GM13977 (cell line): ENCODE results near the gene IQCK.

Experiments
- DNase-seq: peaks from one replicate; pipeline ENCODE4 v3.0.0; 2012; ENCODE audit warnings: low spot score
- in situ Hi-C: fragments of 300-500 bp; cut with MboI; formaldehyde crosslinking; loops from one replicate; pipeline ENCODE4 v1.12.0; 2022; ENCODE audit warnings: low sequenced_read_pairs, low pct_unique_long_range_greater_than_20kb, mixed read lengths, inconsistent platforms; ENCODE audit not compliant: unreplicated experiment
- TF ChIP-seq, protein P1 (sequence below): IDR thresholded peaks from 2 replicates; pipeline ENCODE4 v1.5.1; 2012; ENCODE audit warnings: mild to moderate bottlenecking, control low read depth; ENCODE audit not compliant: insufficient read depth; ENCODE audit errors: extremely low read depth, missing control alignments

IQCK gene

DNA sequence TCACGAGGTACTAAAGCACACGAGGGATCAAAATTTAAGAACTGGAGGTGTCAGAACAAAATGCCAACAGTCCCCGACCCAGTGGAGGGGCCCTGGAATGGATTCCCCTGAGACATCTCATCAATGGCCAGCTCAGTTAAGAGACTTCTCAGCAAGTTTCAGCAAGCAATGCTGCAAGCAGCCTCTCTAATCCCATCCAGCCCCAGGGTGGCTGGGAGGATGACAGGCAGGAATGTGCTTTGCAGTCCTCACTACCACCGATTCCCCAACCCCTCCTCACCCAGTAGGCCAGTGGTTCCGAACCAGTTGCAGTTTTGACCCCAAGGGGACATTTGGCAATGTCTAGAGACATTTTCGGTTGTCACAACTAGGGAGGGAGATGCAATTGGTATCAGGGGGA is 157.8 kb downstream of the IQCK start:
- DNase-seq = no peak
- in situ Hi-C loops = no loop called here
- TF ChIP-seq, protein P1, sequence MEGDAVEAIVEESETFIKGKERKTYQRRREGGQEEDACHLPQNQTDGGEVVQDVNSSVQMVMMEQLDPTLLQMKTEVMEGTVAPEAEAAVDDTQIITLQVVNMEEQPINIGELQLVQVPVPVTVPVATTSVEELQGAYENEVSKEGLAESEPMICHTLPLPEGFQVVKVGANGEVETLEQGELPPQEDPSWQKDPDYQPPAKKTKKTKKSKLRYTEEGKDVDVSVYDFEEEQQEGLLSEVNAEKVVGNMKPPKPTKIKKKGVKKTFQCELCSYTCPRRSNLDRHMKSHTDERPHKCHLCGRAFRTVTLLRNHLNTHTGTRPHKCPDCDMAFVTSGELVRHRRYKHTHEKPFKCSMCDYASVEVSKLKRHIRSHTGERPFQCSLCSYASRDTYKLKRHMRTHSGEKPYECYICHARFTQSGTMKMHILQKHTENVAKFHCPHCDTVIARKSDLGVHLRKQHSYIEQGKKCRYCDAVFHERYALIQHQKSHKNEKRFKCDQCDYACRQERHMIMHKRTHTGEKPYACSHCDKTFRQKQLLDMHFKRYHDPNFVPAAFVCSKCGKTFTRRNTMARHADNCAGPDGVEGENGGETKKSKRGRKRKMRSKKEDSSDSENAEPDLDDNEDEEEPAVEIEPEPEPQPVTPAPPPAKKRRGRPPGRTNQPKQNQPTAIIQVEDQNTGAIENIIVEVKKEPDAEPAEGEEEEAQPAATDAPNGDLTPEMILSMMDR = no peak

DNA sequence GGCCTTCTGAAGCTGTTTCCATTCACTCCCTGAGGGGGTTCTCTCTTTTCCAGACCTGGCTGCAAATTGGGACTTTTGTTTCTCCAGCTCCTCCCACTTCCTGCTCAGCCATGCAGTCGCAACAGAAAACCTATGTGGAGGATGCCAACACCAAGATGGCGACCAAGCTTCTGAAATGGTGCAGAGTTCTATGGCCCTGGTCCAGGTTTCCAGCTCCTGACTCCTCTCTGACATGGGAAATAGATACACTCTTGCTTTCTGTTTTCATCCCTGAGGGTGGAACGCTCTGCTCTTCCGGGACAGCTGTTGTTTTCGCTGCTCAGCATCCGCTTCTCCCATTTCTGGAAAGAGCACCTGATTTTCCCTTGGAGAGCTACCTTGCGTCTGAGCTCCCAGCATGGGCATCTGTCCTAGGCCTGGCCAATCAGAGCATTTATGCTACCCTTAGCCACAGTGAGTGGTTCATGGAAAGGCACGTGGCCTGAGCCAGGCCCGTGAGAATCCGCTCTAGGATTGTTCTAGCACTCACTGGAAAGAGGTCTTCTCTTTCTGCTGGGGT is 158.5 kb downstream of the IQCK start:
- TF ChIP-seq, protein P1 = no peak
- in situ Hi-C loops = no loop called here
- no peak for DNase-seq

DNA sequence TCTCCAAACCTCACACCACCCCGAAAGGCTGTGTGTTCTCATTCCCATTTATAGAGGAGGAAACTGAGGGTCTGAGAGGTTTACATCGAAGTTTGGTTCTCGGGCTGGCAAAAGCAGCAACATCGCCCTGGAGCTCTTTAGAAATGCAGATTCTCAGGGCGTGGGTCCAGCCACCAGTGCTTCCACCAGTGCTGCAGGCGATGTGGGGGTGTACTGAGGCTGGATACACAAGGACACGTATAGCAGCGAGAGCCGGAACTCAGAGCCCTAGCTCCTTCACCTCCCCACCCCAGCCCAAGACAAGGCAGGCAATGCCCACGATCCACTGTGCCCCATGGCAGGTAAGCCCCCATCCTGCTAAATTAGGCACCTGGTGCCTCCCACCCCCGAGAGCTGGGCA is 160.7 kb downstream of the IQCK start:
- TF ChIP-seq, protein P1 = no peak
- in situ Hi-C loops = no loop called here
- no peak for DNase-seq

DNA sequence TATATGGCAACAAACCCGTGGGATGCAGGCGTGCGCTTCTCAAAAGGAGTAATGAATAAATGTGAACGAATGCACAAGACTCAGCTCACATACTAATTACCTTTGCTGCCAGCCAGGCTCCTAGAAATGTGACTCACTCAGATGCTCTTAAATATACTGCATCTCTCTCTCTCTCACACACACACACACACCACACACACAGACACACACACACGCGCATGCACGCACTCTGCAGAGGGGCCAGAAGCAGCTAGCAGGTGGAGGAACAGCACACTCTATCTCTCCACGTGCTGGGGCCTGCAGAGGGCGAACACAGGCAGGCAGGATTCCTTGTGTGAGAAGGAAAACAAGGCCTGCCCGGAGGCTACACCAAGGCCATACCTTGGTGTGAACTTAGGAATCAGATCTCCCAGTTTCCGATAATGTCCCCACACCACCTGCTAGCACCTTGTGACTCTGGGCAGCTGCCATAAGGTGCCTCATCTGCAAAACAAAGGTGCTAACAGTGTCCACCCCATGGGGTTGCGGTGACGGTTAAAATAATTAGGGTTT is 161.2 kb downstream of the IQCK start:
- DNase-seq = no peak
- TF ChIP-seq, protein P1 = no peak
- in situ Hi-C loops = no loop called here

DNA sequence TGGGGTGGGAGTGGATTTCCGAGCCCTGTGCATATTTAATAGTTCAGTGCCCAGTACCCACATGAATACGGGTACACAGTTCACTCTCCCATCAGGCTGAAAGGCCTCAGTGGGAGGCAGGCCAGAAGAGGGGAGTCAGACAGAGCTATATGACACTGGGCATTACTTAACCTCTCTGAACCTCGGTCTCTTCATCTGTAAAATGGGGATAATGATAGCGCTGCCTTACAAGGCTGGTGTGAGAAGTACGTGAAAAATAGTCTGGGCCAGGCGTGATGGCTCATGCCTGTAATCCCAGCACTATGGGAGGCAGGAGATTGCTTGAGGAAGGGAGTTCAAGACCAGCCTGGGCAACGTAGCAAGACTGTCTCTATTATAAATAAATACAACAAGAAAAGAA is 163.0 kb downstream of the IQCK start:
- in situ Hi-C loops = loop anchor here (10.0 kb wide), 1 partner anchor 276 kb away; no protein-coding TSS in a partner anchor
- no peak for DNase-seq
- TF ChIP-seq, protein P1 = no peak

DNA sequence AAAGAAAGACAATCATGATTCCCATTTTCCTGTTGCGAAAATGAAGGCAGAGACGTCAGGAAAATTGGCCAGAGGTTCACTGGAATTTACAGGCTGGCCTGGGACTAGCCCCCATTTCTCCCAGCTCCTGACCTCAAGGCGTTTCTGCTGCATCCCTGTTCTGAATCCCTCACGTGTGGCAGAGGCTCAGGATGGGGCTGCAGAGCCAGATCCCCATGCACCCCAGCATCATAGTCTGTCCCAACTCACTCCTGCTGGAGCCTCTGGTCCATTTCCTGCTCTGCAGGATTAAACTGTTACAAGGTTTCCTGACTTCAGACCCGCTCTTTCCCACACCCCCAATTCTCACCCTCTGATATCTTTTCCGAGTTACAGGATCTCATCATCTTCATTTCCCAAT is 163.7 kb downstream of the IQCK start:
- in situ Hi-C loops = loop anchor here (10.0 kb wide), 1 partner anchor 277 kb away; no protein-coding TSS in a partner anchor
- DNase-seq = no peak

More for the DNA sequence above, 163.7 kb downstream of the IQCK start:
- TF ChIP-seq, protein P1 = no peak
